GM19193 (cell line): ENCODE measurements around the gene RAP1GDS1.
A peak's percentile ranks its signal among the peaks of the same experiment; 100 is the strongest.

ENCODE experiments used
- POLR2A ChIP-seq: IDR thresholded peaks from 4 replicates; pipeline ENCODE4 v1.6.1; 2011; ENCODE audit not compliant: insufficient read depth, insufficient read length; ENCODE audit errors: extremely low read depth

The RAP1GDS1 gene, protein sequence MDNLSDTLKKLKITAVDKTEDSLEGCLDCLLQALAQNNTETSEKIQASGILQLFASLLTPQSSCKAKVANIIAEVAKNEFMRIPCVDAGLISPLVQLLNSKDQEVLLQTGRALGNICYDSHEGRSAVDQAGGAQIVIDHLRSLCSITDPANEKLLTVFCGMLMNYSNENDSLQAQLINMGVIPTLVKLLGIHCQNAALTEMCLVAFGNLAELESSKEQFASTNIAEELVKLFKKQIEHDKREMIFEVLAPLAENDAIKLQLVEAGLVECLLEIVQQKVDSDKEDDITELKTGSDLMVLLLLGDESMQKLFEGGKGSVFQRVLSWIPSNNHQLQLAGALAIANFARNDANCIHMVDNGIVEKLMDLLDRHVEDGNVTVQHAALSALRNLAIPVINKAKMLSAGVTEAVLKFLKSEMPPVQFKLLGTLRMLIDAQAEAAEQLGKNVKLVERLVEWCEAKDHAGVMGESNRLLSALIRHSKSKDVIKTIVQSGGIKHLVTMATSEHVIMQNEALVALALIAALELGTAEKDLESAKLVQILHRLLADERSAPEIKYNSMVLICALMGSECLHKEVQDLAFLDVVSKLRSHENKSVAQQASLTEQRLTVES

DNA sequence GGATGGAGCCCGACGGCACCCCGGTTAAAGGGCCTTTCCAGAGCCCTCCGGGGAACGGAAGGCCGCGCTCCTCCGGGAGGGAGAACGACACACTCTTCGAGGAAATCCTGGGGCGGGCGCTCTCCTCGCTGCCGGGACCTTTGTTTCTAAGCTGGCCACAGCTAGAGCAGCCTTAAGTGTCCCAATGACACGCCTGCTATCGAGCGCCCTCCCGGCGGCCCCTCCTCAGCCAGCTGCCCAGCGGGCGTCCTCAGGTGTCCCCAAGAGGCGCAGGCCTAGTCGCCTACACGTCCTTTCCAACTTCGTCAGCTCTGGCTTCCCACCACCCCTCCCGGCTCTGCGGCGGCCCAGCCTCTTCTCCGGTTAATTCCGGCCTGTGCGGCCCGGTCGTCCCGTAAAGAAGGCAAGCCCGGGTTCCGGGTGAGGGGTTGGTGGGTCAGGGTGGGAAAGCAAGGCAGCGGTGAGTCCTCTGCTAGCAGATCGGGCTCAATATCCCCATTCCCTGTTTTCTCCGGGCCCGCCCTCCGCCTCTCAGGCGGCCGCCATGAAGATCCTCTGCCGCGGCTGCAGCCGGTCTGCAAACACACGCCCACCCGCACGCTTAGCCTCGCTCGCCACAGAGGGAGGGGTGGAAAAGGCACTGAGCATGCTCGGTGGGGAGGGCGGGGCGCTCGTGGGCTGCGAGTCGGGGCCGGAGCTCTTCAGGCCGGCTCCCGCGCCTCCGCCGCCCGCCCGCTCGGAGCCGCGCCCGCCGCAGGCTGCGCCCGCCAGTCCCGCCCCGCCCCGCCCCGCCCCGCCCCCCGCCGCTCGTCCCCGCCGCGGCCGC, at the start of gene RAP1GDS1:
Gene RAP1GDS1, plus strand, starts transcription at position 806 of the 826 bp plus-strand sequence. CDS start 182 bp downstream, outside the sequence.
- peak; percentile 69 for TF ChIP-seq POLR2A

GRCh38 chr4:98222306-98222705, 38.9 kb upstream of the RAP1GDS1 start:
- TF ChIP-seq POLR2A, result no peak

GRCh38 chr4:98226396-98226795, 34.8 kb upstream of the RAP1GDS1 start:
- no peak for TF ChIP-seq POLR2A

DNA sequence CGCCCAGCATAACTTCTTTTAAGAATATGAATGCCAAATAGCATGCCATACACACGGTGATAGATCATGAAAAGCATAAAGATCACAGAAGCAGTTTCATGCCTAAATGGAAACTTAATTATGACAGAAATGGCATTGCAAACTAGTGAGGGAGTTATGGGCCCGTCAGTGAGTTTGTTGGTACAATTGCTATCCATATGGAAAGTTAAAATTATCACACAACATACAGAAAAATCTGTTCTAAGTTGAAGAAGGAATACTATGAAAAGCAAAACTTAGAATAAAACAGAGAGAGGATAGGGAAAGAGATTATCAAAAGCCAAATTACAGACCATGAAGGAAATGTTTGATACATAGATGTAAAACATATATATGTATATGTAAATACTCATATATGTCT, 30.2 kb upstream of the RAP1GDS1 start:
- TF ChIP-seq POLR2A, result no peak

- no peak for TF ChIP-seq POLR2A
Observed at GRCh38 chr4:98232202-98232601, 29.0 kb upstream of the RAP1GDS1 start.

DNA sequence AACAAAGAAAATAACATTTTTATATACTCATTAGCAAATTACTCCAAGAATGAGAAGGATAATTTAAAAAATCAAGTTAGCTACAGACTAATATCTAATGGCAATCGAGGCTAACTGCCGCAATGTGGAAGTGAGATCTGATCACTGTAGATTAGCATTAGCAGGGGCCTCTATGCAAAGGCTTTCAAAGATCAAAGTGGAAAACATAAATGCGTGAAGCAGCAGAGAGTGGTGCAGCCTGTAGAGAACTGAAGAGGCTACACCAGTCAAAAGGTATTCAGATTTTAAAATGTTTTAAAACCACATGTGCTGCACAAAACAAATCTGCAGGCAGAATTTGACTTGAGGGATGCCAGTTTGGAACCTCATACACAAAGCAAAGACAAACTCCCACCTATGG, 24.0 kb upstream of the RAP1GDS1 start:
- TF ChIP-seq POLR2A, result no peak

DNA sequence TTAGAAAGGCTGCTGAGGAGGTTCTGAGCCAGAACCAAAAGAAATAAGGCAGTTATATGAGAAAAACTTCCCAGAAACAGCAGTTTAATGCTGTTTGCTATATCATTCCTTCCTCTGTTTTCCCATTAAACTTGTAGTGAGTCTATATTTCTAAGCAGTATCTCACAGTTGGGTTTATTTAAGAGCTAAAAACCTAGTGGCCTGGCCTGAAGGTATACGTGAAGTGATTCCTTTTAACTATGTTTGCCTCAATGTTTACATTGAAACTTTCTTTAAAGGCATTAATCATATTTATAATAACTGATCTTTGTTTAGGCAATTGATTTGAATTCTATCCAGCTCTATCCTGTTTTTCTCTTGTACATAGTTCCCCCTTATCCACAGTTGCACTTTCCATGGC, 19.1 kb upstream of the RAP1GDS1 start:
- no peak for TF ChIP-seq POLR2A

GRCh38 chr4:98242538-98242937, 18.6 kb upstream of the RAP1GDS1 start:
- TF ChIP-seq POLR2A, result no peak

- no peak for TF ChIP-seq POLR2A
Observed at GRCh38 chr4:98245226-98245625, 16.0 kb upstream of the RAP1GDS1 start.

DNA sequence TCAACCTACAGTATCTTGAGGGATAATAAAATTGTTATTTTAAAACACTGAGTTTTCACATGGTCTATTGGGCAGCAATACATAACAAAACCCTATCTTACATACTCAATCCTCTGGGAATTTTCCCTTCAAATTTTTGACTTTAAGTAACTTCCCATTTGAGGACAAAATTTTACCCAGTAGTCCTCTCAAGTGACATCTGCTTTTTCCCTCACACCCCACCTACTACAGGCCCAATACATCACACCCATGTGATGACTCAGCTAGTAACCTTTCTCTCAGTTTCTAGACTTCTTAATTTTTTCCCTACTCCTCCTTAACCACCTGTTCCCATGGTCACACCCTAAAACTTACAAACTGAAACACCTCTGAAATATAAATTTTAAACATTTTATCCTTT, 12.2 kb upstream of the RAP1GDS1 start:
- TF ChIP-seq POLR2A, result no peak

- TF ChIP-seq POLR2A, result no peak
Observed at GRCh38 chr4:98249831-98250230, 11.4 kb upstream of the RAP1GDS1 start.

DNA sequence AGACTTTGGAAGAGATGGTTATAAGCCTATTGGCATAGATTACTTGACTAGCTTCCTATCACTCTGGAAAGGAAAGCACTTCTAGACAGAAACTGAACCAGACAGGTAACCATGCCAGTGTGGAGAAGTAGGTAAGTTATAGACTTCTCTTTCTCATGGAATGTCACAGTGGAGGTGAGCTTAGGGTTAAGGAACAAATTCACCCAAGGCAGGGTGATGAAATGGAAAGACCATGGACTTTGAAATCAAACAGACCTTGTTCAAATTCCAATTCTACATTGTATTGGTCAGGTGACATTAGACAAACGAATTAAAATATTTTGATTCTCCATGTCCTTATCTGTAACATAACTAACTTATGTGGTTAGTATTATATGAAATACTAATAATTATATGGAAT, 7.7 kb upstream of the RAP1GDS1 start:
- no peak for TF ChIP-seq POLR2A

DNA sequence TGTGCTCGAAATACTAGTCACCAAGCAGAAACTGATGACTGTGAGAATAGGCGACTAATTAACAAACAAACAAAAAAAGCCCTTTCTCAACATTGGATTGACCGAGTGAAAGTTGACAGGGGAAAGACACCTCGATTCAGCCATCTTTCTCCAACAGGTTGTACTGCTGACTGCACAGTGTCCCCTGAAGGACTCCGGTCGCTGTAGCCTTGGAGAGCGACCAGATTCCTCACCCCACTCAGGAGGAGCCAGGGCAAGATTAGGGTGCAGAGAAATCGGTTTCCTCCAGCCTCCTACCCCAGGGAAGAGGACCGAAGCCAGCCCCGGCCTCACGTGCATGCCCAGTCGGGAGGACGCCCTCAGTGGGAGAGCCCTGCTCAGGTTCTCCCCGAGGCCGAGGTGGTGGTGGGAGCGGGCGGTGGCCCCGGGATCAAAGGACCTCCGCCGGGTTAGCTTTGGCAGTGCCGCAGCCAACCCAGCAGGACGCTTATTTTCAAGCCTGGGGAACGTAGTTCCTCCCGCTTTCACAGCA, 1.1 kb upstream of the RAP1GDS1 start:
- no peak for TF ChIP-seq POLR2A

DNA sequence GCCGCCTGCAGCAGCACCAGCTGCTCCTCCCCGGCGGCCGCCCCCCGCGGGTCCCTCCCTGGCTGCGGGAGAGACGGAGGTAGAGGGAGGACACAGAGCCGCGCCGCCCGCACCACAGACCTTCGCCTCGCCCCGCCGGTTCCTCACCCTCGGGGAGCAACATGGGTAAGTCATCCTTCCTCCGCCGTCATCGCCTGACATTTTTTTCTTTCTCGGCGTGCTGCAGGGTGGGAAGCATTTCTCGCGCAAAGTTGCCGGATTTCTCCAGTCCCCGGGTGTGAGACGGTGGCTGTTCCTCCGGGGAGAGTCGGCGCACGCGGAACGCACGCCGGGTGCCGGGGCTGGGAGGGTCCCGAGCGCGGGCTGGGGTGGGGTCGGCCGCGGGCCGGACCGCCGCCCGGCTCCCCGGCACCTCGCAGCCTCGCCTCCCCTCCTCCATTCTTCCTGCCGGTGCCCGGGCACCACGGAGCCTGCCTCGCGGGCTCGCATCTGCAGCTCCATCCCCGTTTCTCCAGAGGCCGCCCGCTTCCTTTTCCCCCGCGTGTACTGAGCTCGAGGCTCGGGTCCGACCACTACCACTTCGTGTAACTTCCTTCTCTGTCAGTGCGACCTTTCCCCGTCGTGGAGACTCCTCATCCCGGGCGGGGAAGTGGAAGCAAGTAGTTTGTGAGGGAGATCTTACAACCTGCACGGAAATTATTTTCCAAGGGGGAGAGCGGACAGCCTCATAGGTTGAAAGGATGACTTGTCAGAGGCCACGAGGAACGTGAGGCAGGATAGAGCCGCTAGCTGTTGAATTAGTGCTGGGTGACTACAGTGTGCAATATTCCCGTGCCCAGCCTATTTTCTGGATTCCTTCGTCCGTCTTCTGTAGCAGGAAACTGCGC, 464 bp downstream of the RAP1GDS1 start:
- no peak for TF ChIP-seq POLR2A

DNA sequence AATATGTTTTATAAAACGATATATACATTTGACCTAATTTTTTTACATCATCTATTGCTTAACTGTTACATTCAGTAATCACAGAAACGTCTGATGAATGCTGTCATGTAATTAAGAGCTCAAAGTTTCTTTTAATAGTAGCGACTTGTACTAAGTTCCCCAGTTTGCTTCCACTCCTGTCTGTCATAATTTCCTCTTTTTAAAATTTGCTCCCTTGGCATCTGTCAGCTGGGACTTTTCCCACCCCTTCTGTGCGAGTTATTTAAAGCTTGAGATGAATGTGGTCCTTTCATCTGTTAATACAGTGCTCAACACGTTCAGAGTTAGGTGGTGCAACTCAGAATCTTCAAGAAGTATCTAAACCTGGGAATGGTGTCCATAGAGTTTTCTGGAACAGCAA, 1.2 kb downstream of the RAP1GDS1 start:
- TF ChIP-seq POLR2A, result no peak

- TF ChIP-seq POLR2A, result no peak
Observed at GRCh38 chr4:98267498-98267897, 6.3 kb downstream of the RAP1GDS1 start.
